Activated CD4-positive, alpha-beta T cell treated with anti-CD3 and anti-CD28 coated beads for 4 hours (primary cell): ENCODE data around the gene TOM1.
"Not testable (repeated sequence)": the region's sequence is repeated elsewhere in the genome, so short reads cannot be mapped to it uniquely, and the experiment has no call there.

Experiments
- DNase-seq, 2 donors: peaks; one replicate each; pipeline ENCODE4 v3.0.0-alpha.2; 2020

The TOM1 gene

GRCh38 chr22:35348026-35348590, 48.4 kb downstream of the TOM1 start:
- DNase-seq, result no peak

- DNase-seq, result no peak
These were observed 49.0 kb downstream of the TOM1 start for GRCh38 chr22:35348703-35349102.

- no peak for DNase-seq
These were observed 49.6 kb downstream of the TOM1 start for GRCh38 chr22:35349368-35349703.

GRCh38 chr22:35349704-35350538, 50.2 kb downstream of the TOM1 start:
- no peak for DNase-seq

- DNase-seq, result peak; percentile 81 to 83
These were observed 51.1 kb downstream of the TOM1 start for GRCh38 chr22:35350539-35351503.

- peak; percentile 39 to 55 for DNase-seq
These were observed 52.8 kb downstream of the TOM1 start for GRCh38 chr22:35352214-35353111.

- DNase-seq, result no peak
These were observed 53.6 kb downstream of the TOM1 start for GRCh38 chr22:35353318-35353717.

GRCh38 chr22:35354068-35354467, 54.4 kb downstream of the TOM1 start:
- DNase-seq, result no peak

GRCh38 chr22:35357883-35358621, 58.4 kb downstream of the TOM1 start:
- no peak for DNase-seq

GRCh38 chr22:35359380-35360065, 59.8 kb downstream of the TOM1 start:
- DNase-seq, result no peak

- no peak for DNase-seq
These were observed 61.4 kb downstream of the TOM1 start for GRCh38 chr22:35361001-35361558.

GRCh38 chr22:35363566-35364086, 63.9 kb downstream of the TOM1 start:
- DNase-seq, result no peak

- DNase-seq, result not testable (repeated sequence)
These were observed 64.5 kb downstream of the TOM1 start for GRCh38 chr22:35364230-35364629.

- DNase-seq, result no peak
These were observed 67.7 kb downstream of the TOM1 start for GRCh38 chr22:35367331-35367886.

- DNase-seq, result no peak
These were observed 68.7 kb downstream of the TOM1 start for GRCh38 chr22:35368386-35368785.

- DNase-seq, result no peak
These were observed 70.3 kb downstream of the TOM1 start for GRCh38 chr22:35369996-35370395.

- no peak for DNase-seq
These were observed 74.1 kb downstream of the TOM1 start for GRCh38 chr22:35373781-35374180.

GRCh38 chr22:35375031-35375430, 75.3 kb downstream of the TOM1 start:
- DNase-seq, result no peak

- no peak for DNase-seq
These were observed 75.8 kb downstream of the TOM1 start for GRCh38 chr22:35375526-35375925.
